ENCODE measurements around the gene OR52W1. TPM values are rescaled to one million over a fixed set of nuclear protein-coding genes. Genes with fewer than 3 reads are reported as not detected.

Gene OR52W1
- total RNA-seq, 1 experiment from 2014 or later: not detected

- no peak overlapping the region for H3K9ac ChIP-seq (ENCODE audit: low read length)
- TF ChIP-seq ZNF274 (IDR thresholded peaks at IDR 0.05; ENCODE audit: low read depth, low read length) (no peak), YY1 (IDR thresholded peaks at IDR 0.05; ENCODE audit: extremely low read depth, insufficient replicate concordance, low read depth, low read length) (no peak), CBX3 (IDR thresholded peaks at IDR 0.05; ENCODE audit: low read depth) (no peak)
- ChIA-PET CTCF (no interaction called here), POLR2A (no interaction called here), RAD21 (ENCODE audit: low non-redundant PET in 1 of 2, low total read pairs in 2 of 2, uncharacterized antibody in 2 of 2, unreplicated experiment in 2 of 2) (no interaction called here)
- H3K79me2 ChIP-seq (ENCODE audit: insufficient read depth, low read length): peaks cover 41% of the 10 kb centered on the region
- ATAC-seq (no peak), DNase-seq (ENCODE audit: low read depth, low spot score) (no peak)
- no peak overlapping the region for H3K4me3 ChIP-seq (replicated peaks in 1 of 2; ENCODE audit: low read depth in 1 of 2, low read length in 2 of 2)
- peaks cover 0 to 7% of the 10 kb centered on the region in 2 experiments; a peak in 1 of 4 replicates for H3K4me1 ChIP-seq (ENCODE audit: control insufficient read depth in 1 of 2, insufficient read depth in 2 of 2, low read length in 2 of 2)
- no peak overlapping the region for H3K27ac ChIP-seq (ENCODE audit: low read depth, low read length)
- peaks cover 0 to 13% of the 10 kb centered on the region in 2 experiments; a peak in 3 of 4 replicates for H3K36me3 ChIP-seq (ENCODE audit: control insufficient read depth in 1 of 2, insufficient read depth in 2 of 2, low read length in 2 of 2)
- H3K9me3 ChIP-seq (ENCODE audit: control insufficient read depth in 1 of 2, insufficient read depth in 1 of 2, low read depth in 1 of 2, low read length in 2 of 2): no peaks in the 10 kb centered on the region
- no peaks in the 10 kb centered on the region for H4K20me1 ChIP-seq (ENCODE audit: insufficient read depth)
- no TSS peak for BruUV-seq (replicated peaks)
- intact Hi-C loops (cut with micrococcal nuclease): no loop called here
- no peaks in the 10 kb centered on the region for H3K27me3 ChIP-seq (ENCODE audit: insufficient read depth, low read length)
- no peaks in the 10 kb centered on the region for H3K9me2 ChIP-seq (ENCODE audit: insufficient read depth)
- H3K4me2 ChIP-seq (ENCODE audit: low read length): no peak overlapping the region
- no peak overlapping the region for H2AFZ ChIP-seq (ENCODE audit: low read depth, low read length, poor library complexity, severe bottlenecking)
These were observed 24.8 kb downstream of the OR52W1 start for GRCh38 chr11:6223854-6224253.

GRCh38 chr11:6224421-6224820 lies 25.4 kb downstream of the OR52W1 start:
- H3K4me3 ChIP-seq (replicated peaks in 1 of 2; ENCODE audit: low read depth in 1 of 2, low read length in 2 of 2): no peak overlapping the region
- H3K79me2 ChIP-seq (ENCODE audit: insufficient read depth, low read length): peaks cover 47% of the 10 kb centered on the region
- H2AFZ ChIP-seq (ENCODE audit: low read depth, low read length, poor library complexity, severe bottlenecking): no peak overlapping the region
- H3K9me3 ChIP-seq (ENCODE audit: control insufficient read depth in 1 of 2, insufficient read depth in 1 of 2, low read depth in 1 of 2, low read length in 2 of 2): no peaks in the 10 kb centered on the region
- H3K9ac ChIP-seq (ENCODE audit: low read length): no peak overlapping the region
- no peaks in the 10 kb centered on the region for H3K9me2 ChIP-seq (ENCODE audit: insufficient read depth)
- ATAC-seq (no peak), DNase-seq (ENCODE audit: low read depth, low spot score) (no peak)
- no peak overlapping the region for H3K4me2 ChIP-seq (ENCODE audit: low read length)
- H3K27ac ChIP-seq (ENCODE audit: low read depth, low read length): no peak overlapping the region
- ChIA-PET RAD21 (ENCODE audit: low non-redundant PET in 1 of 2, low total read pairs in 2 of 2, uncharacterized antibody in 2 of 2, unreplicated experiment in 2 of 2) (no interaction called here), CTCF (no interaction called here), POLR2A (no interaction called here)
- H4K20me1 ChIP-seq (ENCODE audit: insufficient read depth): no peaks in the 10 kb centered on the region
- peaks cover 0 to 13% of the 10 kb centered on the region in 2 experiments; a peak in 3 of 4 replicates for H3K36me3 ChIP-seq (ENCODE audit: control insufficient read depth in 1 of 2, insufficient read depth in 2 of 2, low read length in 2 of 2)
- intact Hi-C loops (cut with micrococcal nuclease): no loop called here
- no peaks in the 10 kb centered on the region for H3K27me3 ChIP-seq (ENCODE audit: insufficient read depth, low read length)
- peaks cover 0 to 5% of the 10 kb centered on the region in 2 experiments; a peak in 1 of 4 replicates for H3K4me1 ChIP-seq (ENCODE audit: control insufficient read depth in 1 of 2, insufficient read depth in 2 of 2, low read length in 2 of 2)
- no TSS peak for BruUV-seq (replicated peaks)
- no peak for TF ChIP-seq EGR1 (IDR thresholded peaks at IDR 0.05; ENCODE audit: low read depth)
- no peak for TF ChIP-seq ZNF274 (IDR thresholded peaks at IDR 0.05; ENCODE audit: low read depth, low read length)
- no peak for TF ChIP-seq RAD21 (IDR thresholded peaks at IDR 0.05; ENCODE audit: low read depth)
- no peak for TF ChIP-seq ATF3 (IDR thresholded peaks at IDR 0.05)
- TF ChIP-seq JUND (IDR thresholded peaks at IDR 0.05): no peak
- no peak for TF ChIP-seq SP1 (IDR thresholded peaks at IDR 0.05; ENCODE audit: low read depth)
- TF ChIP-seq ZBTB33 (IDR thresholded peaks at IDR 0.05; ENCODE audit: extremely low read depth, insufficient replicate concordance, low read length): no peak
- no peak for TF ChIP-seq CTCF (IDR thresholded peaks at IDR 0.05 in 2 of 3, conservative IDR thresholded peaks at IDR 0.05 in 1 of 3; ENCODE audit: borderline replicate concordance in 1 of 3, insufficient read depth in 1 of 3, low read depth in 2 of 3, low read length in 2 of 3)
- no peak for TF ChIP-seq CEBPB (IDR thresholded peaks at IDR 0.05; ENCODE audit: low read depth)
- no peak for TF ChIP-seq POLR2AphosphoS5 (IDR thresholded peaks at IDR 0.05; ENCODE audit: low read depth, low read length)
- no peak for TF ChIP-seq EZH2phosphoT487 (IDR thresholded peaks at IDR 0.05; ENCODE audit: borderline replicate concordance)
- no peak for TF ChIP-seq SRF (IDR thresholded peaks at IDR 0.05; ENCODE audit: low read depth)
- TF ChIP-seq ELF1 (IDR thresholded peaks at IDR 0.05; ENCODE audit: borderline replicate concordance, low read depth): no peak
- TF ChIP-seq MAX (IDR thresholded peaks at IDR 0.05): no peak
- TF ChIP-seq TCF7L2 (IDR thresholded peaks at IDR 0.05; ENCODE audit: borderline replicate concordance, extremely low read depth, insufficient read depth, insufficient read length): no peak
- TF ChIP-seq SIN3A (IDR thresholded peaks at IDR 0.05; ENCODE audit: low read depth): no peak
- no peak for TF ChIP-seq FOSL1 (IDR thresholded peaks at IDR 0.05; ENCODE audit: low read depth)

Data from HCT116 (cell line).